GM12872 (cell line): ENCODE data around the gene TTC31.

ENCODE experiments used
- CTCF ChIP-seq: IDR thresholded peaks from 3 replicates; pipeline ENCODE4 v1.5.1; 2011; ENCODE audit warnings: low read depth, mild to moderate bottlenecking, low read length, moderate library complexity; ENCODE audit not compliant: insufficient read depth

Gene TTC31

GRCh38 chr2:74472945-74473258 is 10.0 kb upstream of the TTC31 start:
- no peak for TF ChIP-seq CTCF

- TF ChIP-seq CTCF, result no peak
These were observed 8.4 kb upstream of the TTC31 start for GRCh38 chr2:74474481-74474880.

- TF ChIP-seq CTCF, result peak; percentile 68
These were observed 8.0 kb upstream of the TTC31 start for GRCh38 chr2:74474899-74475298.

GRCh38 chr2:74481431-74481830 is 1.4 kb upstream of the TTC31 start:
- TF ChIP-seq CTCF, result no peak

GRCh38 chr2:74481961-74482800 is 700 bp upstream of the TTC31 start:
- TF ChIP-seq CTCF, result no peak

- no peak for TF ChIP-seq CTCF
These were observed 3.3 kb downstream of the TTC31 start for GRCh38 chr2:74486141-74486540.

- no peak for TF ChIP-seq CTCF
These were observed 6.0 kb downstream of the TTC31 start for GRCh38 chr2:74488643-74489481.
